ENCODE data around the gene IFT43.
A peak's percentile ranks its signal among the peaks of the same experiment; 100 is the strongest.

The IFT43 gene

DNA sequence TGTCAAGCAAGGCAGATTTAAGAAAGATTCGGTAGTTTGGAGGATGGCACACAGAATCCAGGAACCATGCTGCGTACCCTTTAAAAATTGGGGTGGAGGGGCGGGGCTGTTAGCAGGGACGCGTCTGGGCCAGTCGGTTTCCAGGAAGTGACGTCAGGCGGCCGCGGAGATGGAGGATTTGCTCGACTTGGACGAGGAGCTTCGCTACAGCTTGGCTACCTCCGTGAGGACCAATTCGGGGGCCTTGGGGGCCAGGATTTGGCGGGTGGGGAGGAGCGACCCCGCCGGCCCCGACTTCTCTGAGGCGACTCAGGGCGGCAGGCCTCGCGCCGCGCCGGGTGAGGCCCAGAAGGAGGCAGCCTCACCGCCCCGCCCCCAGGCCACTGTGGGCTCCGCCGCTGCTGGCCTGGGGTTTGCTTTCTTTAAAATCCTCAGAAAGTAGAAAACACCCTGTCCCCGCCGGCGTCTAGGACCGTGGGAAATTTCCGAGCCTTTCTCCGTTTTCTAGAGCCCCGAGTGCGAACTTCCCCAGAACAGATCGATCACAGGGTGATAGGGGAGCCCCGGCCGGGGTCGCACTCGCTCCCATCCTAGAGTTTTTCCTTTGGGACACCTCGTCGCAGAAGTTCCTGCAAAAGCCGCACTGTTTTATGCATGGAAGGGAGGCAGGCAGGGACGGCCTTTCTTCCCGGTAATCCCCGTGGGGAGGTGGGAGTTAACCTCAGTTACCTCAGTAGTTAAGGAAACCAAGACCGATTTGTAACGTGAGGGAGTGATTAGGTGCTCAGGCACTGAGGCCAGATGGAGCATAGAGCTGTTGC lies at the start of gene IFT43:
Gene IFT43 (plus strand): TSS at position 146 of the 821 bp plus-strand sequence. CDS start 24 bp downstream, at position 170.
- Histone ChIP-seq H3K9me3 (ENCODE audit: control insufficient read depth, low read length) (no peaks in the 10 kb centered on the region), H3K4me1 (ENCODE audit: control insufficient read depth, insufficient read depth, low read length) (peaks cover 15% of the 10 kb centered on the region), H3K9ac (ENCODE audit: low read length) (peak within 1 kb of the TSS; percentile 85), H3K36me3 (ENCODE audit: control insufficient read depth, insufficient read depth, low read length) (no peaks in the 10 kb centered on the region), H3K4me3 (ENCODE audit: low read length) (peak within 1 kb of the TSS; percentile 85), H3K27me3 (ENCODE audit: control insufficient read depth, insufficient read depth, low read length) (no peaks in the 10 kb centered on the region)

DNA sequence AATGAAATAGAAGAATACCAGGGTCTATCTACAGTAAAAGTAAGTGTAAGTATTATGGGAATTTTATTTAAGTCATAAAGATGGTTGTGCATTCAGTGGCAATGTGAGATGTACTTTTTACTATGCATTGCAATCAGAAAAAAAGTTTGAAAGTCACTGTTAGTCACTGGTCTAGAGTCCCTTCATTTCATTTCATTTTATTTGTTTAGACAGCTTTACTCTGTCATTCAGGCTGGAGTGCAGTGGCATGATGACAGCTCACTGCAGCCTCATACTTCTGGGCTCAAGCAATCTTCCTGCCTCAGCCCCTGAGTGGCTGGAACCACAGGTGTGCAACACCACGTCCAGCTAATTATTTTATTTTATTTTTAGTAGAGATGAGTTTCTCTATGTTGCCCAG lies 46.4 kb upstream of the IFT43 start:
- Histone ChIP-seq H3K36me3 (ENCODE audit: control insufficient read depth, insufficient read depth, low read length) (no peaks in the 10 kb centered on the region), H3K27me3 (ENCODE audit: control insufficient read depth, insufficient read depth, low read length) (no peaks in the 10 kb centered on the region), H3K4me1 (ENCODE audit: control insufficient read depth, insufficient read depth, low read length) (no peaks in the 10 kb centered on the region), H3K4me3 (ENCODE audit: low read length) (no peak overlapping the region), H3K9ac (ENCODE audit: low read length) (no peak overlapping the region), H3K9me3 (ENCODE audit: control insufficient read depth, low read length) (no peaks in the 10 kb centered on the region)

DNA sequence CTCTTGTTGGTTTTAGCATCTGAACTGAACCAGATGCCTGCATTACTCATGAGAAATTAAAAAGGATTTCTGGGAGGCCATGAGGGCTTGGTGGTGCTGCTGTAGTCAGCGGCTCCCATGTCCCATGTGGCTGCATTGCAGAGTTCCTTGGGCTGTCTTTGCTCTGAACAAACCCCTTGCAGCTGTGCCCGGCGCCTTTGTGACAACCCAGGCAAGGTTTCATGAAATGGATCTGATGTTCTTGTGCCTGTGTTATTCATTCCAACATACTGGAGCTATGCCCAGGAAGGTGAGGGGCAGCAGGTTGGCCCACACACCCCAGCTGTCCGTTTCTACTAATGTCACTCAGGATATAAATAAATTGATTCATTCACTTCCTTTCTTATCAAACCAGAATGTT lies 44.5 kb upstream of the IFT43 start:
- Histone ChIP-seq H3K9ac (ENCODE audit: low read length) (no peak overlapping the region), H3K36me3 (ENCODE audit: control insufficient read depth, insufficient read depth, low read length) (no peaks in the 10 kb centered on the region), H3K9me3 (ENCODE audit: control insufficient read depth, low read length) (no peaks in the 10 kb centered on the region), H3K4me1 (ENCODE audit: control insufficient read depth, insufficient read depth, low read length) (no peaks in the 10 kb centered on the region), H3K4me3 (ENCODE audit: low read length) (no peak overlapping the region), H3K27me3 (ENCODE audit: control insufficient read depth, insufficient read depth, low read length) (no peaks in the 10 kb centered on the region)

DNA sequence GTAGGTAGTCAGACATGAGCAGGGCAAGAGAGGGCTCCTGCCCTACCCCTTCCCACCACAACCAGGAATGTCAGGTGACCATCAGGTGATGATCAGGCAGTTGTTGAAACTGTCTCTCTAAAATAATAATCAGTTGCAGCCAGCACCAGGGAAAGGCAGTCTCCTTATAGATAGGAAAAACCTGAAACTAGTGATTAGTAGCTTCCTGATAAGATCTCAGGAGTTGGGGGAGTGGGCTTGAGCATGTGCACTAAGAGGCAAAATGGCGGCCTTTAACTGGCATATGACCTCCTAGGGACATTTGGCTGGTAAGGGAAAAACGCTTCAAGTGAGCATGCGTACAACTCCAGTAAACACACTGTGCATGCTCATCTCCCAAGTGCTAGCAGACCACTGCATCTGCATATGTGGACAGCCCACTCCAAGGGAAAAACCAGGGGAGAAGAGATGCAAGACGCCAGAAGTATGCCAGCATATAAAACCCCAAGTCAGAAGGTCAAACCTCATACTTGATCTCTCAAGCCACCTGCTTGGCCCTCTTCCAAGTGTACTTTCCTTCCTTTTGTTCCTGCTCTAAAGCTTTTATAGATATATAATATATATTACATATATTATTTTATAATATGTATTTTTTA lies 40.8 kb upstream of the IFT43 start:
- Histone ChIP-seq H3K9me3 (ENCODE audit: control insufficient read depth, low read length) (no peaks in the 10 kb centered on the region), H3K36me3 (ENCODE audit: control insufficient read depth, insufficient read depth, low read length) (no peaks in the 10 kb centered on the region), H3K9ac (ENCODE audit: low read length) (no peak overlapping the region), H3K4me3 (ENCODE audit: low read length) (no peak overlapping the region), H3K27me3 (ENCODE audit: control insufficient read depth, insufficient read depth, low read length) (no peaks in the 10 kb centered on the region), H3K4me1 (ENCODE audit: control insufficient read depth, insufficient read depth, low read length) (no peaks in the 10 kb centered on the region)

DNA sequence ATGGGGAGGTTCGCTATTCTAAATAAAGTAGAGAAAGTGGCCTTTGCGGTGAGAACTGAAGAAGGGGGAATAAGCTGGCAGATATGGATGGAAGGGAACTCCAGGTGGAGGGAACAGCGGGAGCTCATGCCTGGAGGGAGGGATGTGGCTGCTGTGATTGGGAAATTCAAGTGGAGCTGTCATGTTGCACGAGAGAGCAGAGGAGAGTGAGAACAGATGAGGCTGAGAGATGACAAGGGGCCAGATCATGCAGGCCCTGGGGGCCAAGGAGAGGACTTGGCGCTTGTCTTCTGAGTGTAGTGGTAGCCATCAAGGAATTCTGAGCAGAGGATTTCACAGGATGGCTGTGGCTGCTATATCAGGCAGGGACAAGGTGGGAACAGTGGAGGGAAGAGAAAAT lies 38.8 kb upstream of the IFT43 start:
- H3K9ac ChIP-seq (ENCODE audit: low read length), result no peak overlapping the region
- no peaks in the 10 kb centered on the region for H3K4me1 ChIP-seq (ENCODE audit: control insufficient read depth, insufficient read depth, low read length)
- H3K27me3 ChIP-seq (ENCODE audit: control insufficient read depth, insufficient read depth, low read length), result no peaks in the 10 kb centered on the region
- no peak overlapping the region for H3K4me3 ChIP-seq (ENCODE audit: low read length)
- no peaks in the 10 kb centered on the region for H3K36me3 ChIP-seq (ENCODE audit: control insufficient read depth, insufficient read depth, low read length)
- no peaks in the 10 kb centered on the region for H3K9me3 ChIP-seq (ENCODE audit: control insufficient read depth, low read length)

DNA sequence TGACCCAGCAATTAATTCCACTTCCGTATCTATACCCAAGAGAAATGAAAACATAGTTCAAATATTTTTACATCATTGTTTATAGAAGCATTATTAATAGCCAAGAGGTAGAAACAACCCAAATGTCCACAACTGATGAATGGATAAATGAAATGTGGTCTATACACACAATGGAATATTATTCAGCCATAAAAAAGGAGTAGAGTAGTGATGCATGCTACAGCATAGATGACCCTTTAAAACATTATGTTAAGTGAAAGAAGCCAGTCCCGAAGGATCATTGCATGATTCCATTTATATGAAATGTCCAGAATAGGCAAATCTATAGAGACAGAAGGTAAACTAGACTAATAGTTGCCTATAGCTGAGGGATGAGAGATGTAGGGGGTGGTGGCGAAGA lies 33.1 kb upstream of the IFT43 start:
- no peak overlapping the region for H3K4me3 ChIP-seq (ENCODE audit: low read length)
- H3K9ac ChIP-seq (ENCODE audit: low read length), result no peak overlapping the region
- H3K27me3 ChIP-seq (ENCODE audit: control insufficient read depth, insufficient read depth, low read length), result no peaks in the 10 kb centered on the region
- H3K4me1 ChIP-seq (ENCODE audit: control insufficient read depth, insufficient read depth, low read length), result no peaks in the 10 kb centered on the region
- no peaks in the 10 kb centered on the region for H3K36me3 ChIP-seq (ENCODE audit: control insufficient read depth, insufficient read depth, low read length)
- no peaks in the 10 kb centered on the region for H3K9me3 ChIP-seq (ENCODE audit: control insufficient read depth, low read length)

DNA sequence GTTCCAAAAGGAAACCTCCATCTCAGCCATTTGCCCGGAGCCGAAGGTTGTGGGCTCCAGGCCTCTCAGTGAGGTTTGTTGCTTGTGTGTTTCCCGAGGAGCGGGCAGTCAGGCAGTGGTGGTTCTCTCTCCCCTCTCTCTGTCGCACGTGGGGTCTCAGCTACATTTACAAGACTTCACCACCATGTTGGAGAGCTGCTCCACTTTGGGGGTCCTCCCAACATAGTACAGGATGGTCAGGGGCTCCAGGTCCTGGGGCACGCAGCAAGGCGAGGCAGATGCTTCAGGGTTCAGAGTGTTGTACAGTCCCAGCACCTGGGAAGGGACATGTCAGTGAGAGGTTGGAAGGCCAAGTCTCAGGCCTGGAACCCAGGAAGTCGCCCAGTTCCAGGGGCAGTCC lies 26.5 kb upstream of the IFT43 start:
- Histone ChIP-seq H3K9me3 (ENCODE audit: control insufficient read depth, low read length) (no peaks in the 10 kb centered on the region), H3K27me3 (ENCODE audit: control insufficient read depth, insufficient read depth, low read length) (no peaks in the 10 kb centered on the region), H3K4me1 (ENCODE audit: control insufficient read depth, insufficient read depth, low read length) (no peaks in the 10 kb centered on the region), H3K9ac (ENCODE audit: low read length) (no peak overlapping the region), H3K36me3 (ENCODE audit: control insufficient read depth, insufficient read depth, low read length) (no peaks in the 10 kb centered on the region), H3K4me3 (ENCODE audit: low read length) (no peak overlapping the region)

DNA sequence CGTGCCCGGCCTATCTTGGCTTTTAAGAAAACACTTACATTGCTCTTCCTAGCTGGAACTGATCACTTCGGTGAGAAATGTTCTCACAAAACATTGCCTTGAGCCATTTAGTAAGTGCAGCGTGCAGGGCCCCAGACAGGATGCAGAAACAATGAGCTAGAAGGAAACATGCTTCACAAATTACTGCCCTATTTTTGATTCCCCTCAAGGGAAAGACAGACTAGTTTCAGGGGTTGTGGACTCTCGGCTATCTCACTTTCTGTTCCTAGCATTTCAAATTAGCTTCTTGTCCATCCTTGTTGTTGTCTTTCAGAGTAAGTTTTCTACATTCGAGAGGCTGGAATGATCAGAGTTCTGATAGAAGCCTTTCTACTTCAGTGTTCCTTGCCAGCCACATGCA lies 25.3 kb upstream of the IFT43 start:
- Histone ChIP-seq H3K36me3 (ENCODE audit: control insufficient read depth, insufficient read depth, low read length) (no peaks in the 10 kb centered on the region), H3K4me1 (ENCODE audit: control insufficient read depth, insufficient read depth, low read length) (no peaks in the 10 kb centered on the region)

DNA sequence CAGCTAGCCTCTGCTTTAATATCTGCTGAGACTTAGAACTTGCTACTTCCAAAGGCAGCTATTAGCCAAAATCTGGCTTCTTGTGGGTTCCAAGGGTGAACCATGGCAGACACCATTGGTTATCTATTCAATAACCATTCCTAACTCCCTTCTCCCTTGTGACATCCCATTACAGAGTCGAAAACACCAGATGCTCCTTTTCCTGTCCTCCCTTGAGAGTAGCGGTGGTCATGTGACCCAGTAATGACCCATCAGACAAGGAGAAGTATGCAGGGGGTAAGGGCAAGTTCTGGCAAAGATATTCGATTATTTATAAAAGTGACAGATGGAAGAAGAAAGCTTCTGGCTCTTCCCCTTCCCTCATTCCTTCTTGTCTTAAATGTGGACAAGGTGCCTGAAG lies 23.9 kb upstream of the IFT43 start:
- no peak overlapping the region for H3K9ac ChIP-seq (ENCODE audit: low read length)
- H3K27me3 ChIP-seq (ENCODE audit: control insufficient read depth, insufficient read depth, low read length), result no peaks in the 10 kb centered on the region
- no peak overlapping the region for H3K4me3 ChIP-seq (ENCODE audit: low read length)
- H3K9me3 ChIP-seq (ENCODE audit: control insufficient read depth, low read length), result no peaks in the 10 kb centered on the region
- H3K4me1 ChIP-seq (ENCODE audit: control insufficient read depth, insufficient read depth, low read length), result no peaks in the 10 kb centered on the region
- no peaks in the 10 kb centered on the region for H3K36me3 ChIP-seq (ENCODE audit: control insufficient read depth, insufficient read depth, low read length)

More for the DNA sequence above, 25.3 kb upstream of the IFT43 start:
- Histone ChIP-seq H3K4me3 (ENCODE audit: low read length) (no peak overlapping the region), H3K27me3 (ENCODE audit: control insufficient read depth, insufficient read depth, low read length) (no peaks in the 10 kb centered on the region), H3K9ac (ENCODE audit: low read length) (no peak overlapping the region), H3K9me3 (ENCODE audit: control insufficient read depth, low read length) (no peaks in the 10 kb centered on the region)

DNA sequence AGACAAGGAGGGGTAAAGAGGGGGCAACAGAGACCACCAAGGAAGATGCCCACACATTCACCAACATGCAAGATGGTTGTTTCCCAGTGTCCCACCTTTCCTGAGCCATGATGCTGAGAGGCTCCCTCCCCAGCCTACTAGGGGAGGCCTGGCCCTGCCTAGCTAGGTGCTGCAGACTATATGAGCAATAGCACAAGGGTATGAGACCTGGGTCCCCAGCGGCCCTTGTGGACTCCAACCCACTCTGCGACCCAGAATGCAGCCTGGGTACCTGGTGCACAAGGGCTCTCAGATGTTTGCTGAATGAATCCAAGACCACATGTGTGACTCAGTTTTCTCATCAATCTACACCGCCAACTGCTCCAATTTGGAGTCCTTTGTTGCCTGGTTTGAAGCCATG lies 17.7 kb upstream of the IFT43 start:
- no peak overlapping the region for H3K9ac ChIP-seq (ENCODE audit: low read length)
- H3K9me3 ChIP-seq (ENCODE audit: control insufficient read depth, low read length), result no peaks in the 10 kb centered on the region
- no peaks in the 10 kb centered on the region for H3K36me3 ChIP-seq (ENCODE audit: control insufficient read depth, insufficient read depth, low read length)
- H3K4me3 ChIP-seq (ENCODE audit: low read length), result no peak overlapping the region
- H3K4me1 ChIP-seq (ENCODE audit: control insufficient read depth, insufficient read depth, low read length), result peaks cover 6% of the 10 kb centered on the region
- H3K27me3 ChIP-seq (ENCODE audit: control insufficient read depth, insufficient read depth, low read length), result no peaks in the 10 kb centered on the region

DNA sequence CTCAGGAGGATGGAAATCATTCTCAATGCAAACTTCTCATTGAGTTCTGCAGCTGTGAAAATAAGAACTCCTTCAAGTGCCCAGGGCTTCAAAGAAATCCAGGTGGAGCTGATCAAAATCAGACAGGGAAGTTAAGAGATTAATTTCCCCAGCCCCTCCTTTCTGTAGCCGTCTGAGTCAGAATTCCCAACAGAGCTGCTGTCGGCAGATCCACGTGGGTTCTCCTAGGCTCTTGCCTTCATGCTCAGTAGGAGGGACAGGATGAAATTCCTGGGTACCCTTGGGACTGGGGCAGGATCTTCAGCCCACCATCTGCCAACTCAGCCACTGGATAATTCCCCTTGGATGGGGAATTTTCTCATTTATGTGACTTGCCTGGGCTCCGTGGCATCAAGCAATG lies 17.1 kb upstream of the IFT43 start:
- Histone ChIP-seq H3K9ac (ENCODE audit: low read length) (no peak overlapping the region), H3K4me1 (ENCODE audit: control insufficient read depth, insufficient read depth, low read length) (peaks cover 6% of the 10 kb centered on the region), H3K27me3 (ENCODE audit: control insufficient read depth, insufficient read depth, low read length) (no peaks in the 10 kb centered on the region), H3K9me3 (ENCODE audit: control insufficient read depth, low read length) (no peaks in the 10 kb centered on the region), H3K4me3 (ENCODE audit: low read length) (no peak overlapping the region), H3K36me3 (ENCODE audit: control insufficient read depth, insufficient read depth, low read length) (no peaks in the 10 kb centered on the region)

DNA sequence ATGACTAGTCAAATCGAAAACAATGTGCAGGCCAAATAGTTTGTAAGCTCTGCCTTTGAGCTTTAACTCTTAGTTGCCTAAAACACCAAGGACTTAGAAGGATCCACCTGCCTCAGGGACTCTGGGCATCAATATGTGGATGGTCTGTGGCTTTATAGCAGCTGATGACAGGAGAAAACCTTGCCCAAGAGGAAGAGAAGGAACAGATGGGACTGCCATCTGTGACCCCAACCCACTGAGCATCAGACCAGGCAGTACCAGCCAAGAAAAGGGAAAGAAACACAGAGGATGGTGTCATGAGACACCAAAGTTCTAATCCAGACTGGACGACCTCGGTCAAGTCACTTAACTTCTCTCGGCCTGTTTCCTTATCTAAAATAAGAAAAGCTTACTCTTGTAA lies 16.4 kb upstream of the IFT43 start:
- Histone ChIP-seq H3K27me3 (ENCODE audit: control insufficient read depth, insufficient read depth, low read length) (no peaks in the 10 kb centered on the region), H3K9me3 (ENCODE audit: control insufficient read depth, low read length) (no peaks in the 10 kb centered on the region), H3K36me3 (ENCODE audit: control insufficient read depth, insufficient read depth, low read length) (no peaks in the 10 kb centered on the region), H3K4me3 (ENCODE audit: low read length) (no peak overlapping the region), H3K9ac (ENCODE audit: low read length) (no peak overlapping the region), H3K4me1 (ENCODE audit: control insufficient read depth, insufficient read depth, low read length) (peaks cover 6% of the 10 kb centered on the region)
